ENCODE measurements around the gene FOCAD. TPM values are rescaled to one million over a fixed set of nuclear protein-coding genes. Genes with fewer than 3 reads are reported as not detected.

The FOCAD gene
- total and polyA plus RNA-seq, 2 of the 8 experiments (the other 6 are each of a cell fraction or from before 2014, with no cell fraction given) = 22.0 to 38.4 TPM

DNA sequence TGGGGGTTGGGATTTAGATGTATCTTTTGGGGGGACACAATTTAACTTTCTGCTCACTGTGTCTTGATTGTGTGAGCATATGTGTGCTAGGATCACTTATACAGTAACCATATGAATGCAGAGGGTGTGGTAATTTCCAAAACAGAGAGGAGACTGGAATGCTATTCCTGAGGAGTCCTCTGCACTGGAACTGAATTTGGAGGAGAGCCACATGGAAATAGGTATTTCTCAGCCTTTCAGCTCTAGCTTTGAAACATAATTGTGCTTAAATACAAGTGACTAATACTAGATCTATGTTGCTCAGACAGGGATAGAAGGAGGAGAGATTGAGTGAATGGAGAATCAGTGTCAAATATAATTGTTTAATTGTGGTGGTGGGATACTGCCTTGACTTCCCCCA lies 45.5 kb downstream of the FOCAD start:
- no peaks in the 10 kb centered on the region for H3K36me3 ChIP-seq (ENCODE audit: control insufficient read depth in 2 of 4, insufficient read depth in 4 of 4, low read length in 3 of 4)
- no peak overlapping the region for H3K4me3 ChIP-seq (ENCODE audit: extremely low read depth in 1 of 4, insufficient read depth in 2 of 4, low read depth in 3 of 4, low read length in 4 of 4)
- H3K18ac ChIP-seq (ENCODE audit: extremely low read depth, low read length) = no peak overlapping the region
- H4K5ac ChIP-seq (ENCODE audit: insufficient read length, low read depth, low read length) = no peak overlapping the region
- H3K4ac ChIP-seq (replicated peaks; ENCODE audit: insufficient read length, low read depth, low read length) = no peak overlapping the region
- DNase-seq (ENCODE audit: low read depth in 1 of 2, low spot score in 2 of 2) (no peak), FAIRE-seq (no peak)
- 0 out of 2 replicates have a peak, but pooled peaks cover 2% of the 10 kb centered on the region for H3K23me2 ChIP-seq (ENCODE audit: low read depth, low read length)
- H4K91ac ChIP-seq (replicated peaks; ENCODE audit: insufficient read length, low read length) = no peak overlapping the region
- H3K27ac ChIP-seq (ENCODE audit: low read depth, low read length) = no peak overlapping the region
- no peak overlapping the region for H3K23ac ChIP-seq (ENCODE audit: insufficient read length)
- no peak overlapping the region for H3K14ac ChIP-seq (ENCODE audit: insufficient read length)
- no peak overlapping the region for H2AK5ac ChIP-seq (ENCODE audit: low read depth, low read length)
- no peak overlapping the region for H2BK15ac ChIP-seq (ENCODE audit: low read length)
- H3K27me3 ChIP-seq (replicated peaks in 1 of 4; ENCODE audit: control insufficient read depth in 3 of 4, extremely low read depth in 1 of 4, insufficient read depth in 3 of 4, low read length in 3 of 4) = no peaks in the 10 kb centered on the region
- H4K8ac ChIP-seq (ENCODE audit: extremely low read depth, insufficient read depth, low read length) = no peak overlapping the region
- no peak overlapping the region for H3K56ac ChIP-seq (replicated peaks; ENCODE audit: insufficient read length, low read depth, low read length)
- H3K79me2 ChIP-seq (ENCODE audit: control insufficient read depth in 1 of 2, insufficient read depth in 2 of 2, low read length in 2 of 2) = no peaks in the 10 kb centered on the region
- no peak overlapping the region for H2BK12ac ChIP-seq (ENCODE audit: low read depth, low read length)
- CTCF ChIA-PET (ENCODE audit: partially characterized antibody) = interaction anchor here (0.7 to 0.8 kb wide), 2 partner anchors 14 to 205 kb away, joined by 3 read pairs; no protein-coding TSS in a partner anchor
- H3K9ac ChIP-seq (replicated peaks in 1 of 4; ENCODE audit: extremely low read depth in 1 of 4, low read depth in 3 of 4, low read length in 3 of 4) = no peak overlapping the region
- POLR2A ChIA-PET (ENCODE audit: partially characterized antibody) = no interaction called here
- no peaks in the 10 kb centered on the region for H4K20me1 ChIP-seq (replicated peaks in 1 of 2; ENCODE audit: control insufficient read depth in 1 of 2, insufficient read depth in 2 of 2, low read length in 2 of 2)
- H2BK5ac ChIP-seq (ENCODE audit: low read depth, low read length) = no peak overlapping the region
- no peak overlapping the region for H3K4me2 ChIP-seq (ENCODE audit: insufficient read depth in 1 of 2, low read depth in 2 of 2, low read length in 2 of 2)
- H3K9me3 ChIP-seq (ENCODE audit: insufficient read depth in 2 of 2, low read depth in 1 of 2, low read length in 1 of 2) = no peaks in the 10 kb centered on the region
- H3K4me1 ChIP-seq (replicated peaks in 1 of 4; ENCODE audit: control insufficient read depth in 3 of 4, insufficient read depth in 4 of 4, low read length in 3 of 4) = no peaks in the 10 kb centered on the region
- no peaks in the 10 kb centered on the region for H3K79me1 ChIP-seq (ENCODE audit: low read depth, low read length)
- H2BK120ac ChIP-seq (replicated peaks; ENCODE audit: low read depth, low read length) = no peak overlapping the region
- H2BK20ac ChIP-seq (ENCODE audit: low read length) = no peak overlapping the region
- H2AFZ ChIP-seq (ENCODE audit: low read length) = no peak overlapping the region
- no peak for TF ChIP-seq RAD21 (IDR thresholded peaks at IDR 0.05 in 1 of 2, conservative IDR thresholded peaks at IDR 0.05 in 1 of 2; ENCODE audit: low read depth in 2 of 2, low read length in 2 of 2)
- TF ChIP-seq ZNF274 (IDR thresholded peaks at IDR 0.05; ENCODE audit: borderline replicate concordance, extremely low read depth, low read length) = no peak
- no peak for TF ChIP-seq ASH2L (IDR thresholded peaks at IDR 0.05; ENCODE audit: low read length)
- no peak for TF ChIP-seq RFX5 (IDR thresholded peaks at IDR 0.05; ENCODE audit: borderline replicate concordance, low read depth, low read length)
- TF ChIP-seq HDAC6 (IDR thresholded peaks at IDR 0.05; ENCODE audit: low read depth, low read length) = no peak
- TF ChIP-seq CEBPB (IDR thresholded peaks at IDR 0.05; ENCODE audit: low read depth, low read length) = no peak
- no peak for TF ChIP-seq PHF8 (conservative IDR thresholded peaks at IDR 0.05; ENCODE audit: low read depth, low read length)
- TF ChIP-seq, protein P1, sequence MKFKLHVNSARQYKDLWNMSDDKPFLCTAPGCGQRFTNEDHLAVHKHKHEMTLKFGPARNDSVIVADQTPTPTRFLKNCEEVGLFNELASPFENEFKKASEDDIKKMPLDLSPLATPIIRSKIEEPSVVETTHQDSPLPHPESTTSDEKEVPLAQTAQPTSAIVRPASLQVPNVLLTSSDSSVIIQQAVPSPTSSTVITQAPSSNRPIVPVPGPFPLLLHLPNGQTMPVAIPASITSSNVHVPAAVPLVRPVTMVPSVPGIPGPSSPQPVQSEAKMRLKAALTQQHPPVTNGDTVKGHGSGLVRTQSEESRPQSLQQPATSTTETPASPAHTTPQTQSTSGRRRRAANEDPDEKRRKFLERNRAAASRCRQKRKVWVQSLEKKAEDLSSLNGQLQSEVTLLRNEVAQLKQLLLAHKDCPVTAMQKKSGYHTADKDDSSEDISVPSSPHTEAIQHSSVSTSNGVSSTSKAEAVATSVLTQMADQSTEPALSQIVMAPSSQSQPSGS (IDR thresholded peaks at IDR 0.05; ENCODE audit: low read length) = no peak
- no peak for TF ChIP-seq SP4 (IDR thresholded peaks at IDR 0.05; ENCODE audit: low read length)
- no peak for TF ChIP-seq SP2 (IDR thresholded peaks at IDR 0.05; ENCODE audit: low read length)
- TF ChIP-seq, protein P2, sequence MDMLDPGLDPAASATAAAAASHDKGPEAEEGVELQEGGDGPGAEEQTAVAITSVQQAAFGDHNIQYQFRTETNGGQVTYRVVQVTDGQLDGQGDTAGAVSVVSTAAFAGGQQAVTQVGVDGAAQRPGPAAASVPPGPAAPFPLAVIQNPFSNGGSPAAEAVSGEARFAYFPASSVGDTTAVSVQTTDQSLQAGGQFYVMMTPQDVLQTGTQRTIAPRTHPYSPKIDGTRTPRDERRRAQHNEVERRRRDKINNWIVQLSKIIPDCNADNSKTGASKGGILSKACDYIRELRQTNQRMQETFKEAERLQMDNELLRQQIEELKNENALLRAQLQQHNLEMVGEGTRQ (IDR thresholded peaks at IDR 0.05; ENCODE audit: low read length) = no peak
- no peak for TF ChIP-seq RXRA (IDR thresholded peaks at IDR 0.05; ENCODE audit: insufficient read depth, low read depth, low read length)
- TF ChIP-seq CHD1 (IDR thresholded peaks at IDR 0.05; ENCODE audit: low read depth, low read length) = no peak

Data from H1 (cell line).